H54 (cell line): ENCODE data around the gene PTPRH.

ENCODE experiments used
- DNase-seq: peaks from one replicate; pipeline ENCODE4 v3.0.0; 2011; ENCODE audit warnings: low spot score, mixed read lengths; ENCODE audit not compliant: insufficient read length
- FAIRE-seq: peaks from 3 replicates; lab custom pipeline; 2011; peaks lifted over from hg19 to GRCh38; lab: Jason Lieb, UNC
- POLR2A ChIP-seq: IDR thresholded peaks from 2 replicates; pipeline ENCODE4 v1.6.1; 2011; ENCODE audit warnings: low read depth, mild to moderate bottlenecking, low read length

PTPRH gene

GRCh38 chr19:55199620-55200204, 9.6 kb downstream of the PTPRH start:
- TF ChIP-seq POLR2A = no peak
- no peak for DNase-seq
- no peak for FAIRE-seq

- FAIRE-seq (no peak), DNase-seq (no peak)
- no peak for TF ChIP-seq POLR2A
Observed at GRCh38 chr19:55198651-55199050, 10.7 kb downstream of the PTPRH start.

- DNase-seq = no peak
- no peak for TF ChIP-seq POLR2A
- FAIRE-seq = no peak
Observed at GRCh38 chr19:55197528-55197927, 11.8 kb downstream of the PTPRH start.

DNA sequence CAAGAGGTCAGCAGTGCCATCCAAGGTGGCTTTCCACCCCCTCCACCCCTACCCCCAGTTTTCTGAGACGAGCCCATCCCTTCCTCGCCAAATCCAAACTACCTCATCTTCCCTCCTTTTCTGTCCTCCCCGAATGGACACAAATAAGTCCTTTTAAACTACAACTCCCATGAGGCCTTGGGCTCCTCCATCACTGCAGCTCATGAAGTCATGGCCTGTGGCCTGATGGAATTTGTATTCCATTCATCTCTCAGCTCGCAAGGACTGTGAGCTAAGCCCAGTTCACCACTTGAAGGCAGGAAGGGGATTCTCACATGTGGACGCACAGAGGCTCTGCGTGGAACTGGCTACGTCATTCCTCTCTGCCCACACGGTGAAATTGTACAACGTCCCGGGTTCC, 12.5 kb downstream of the PTPRH start:
- FAIRE-seq (no peak), DNase-seq (no peak)
- no peak for TF ChIP-seq POLR2A

GRCh38 chr19:55193481-55193880, 15.8 kb downstream of the PTPRH start:
- FAIRE-seq (no peak), DNase-seq (no peak)
- TF ChIP-seq POLR2A = no peak

DNA sequence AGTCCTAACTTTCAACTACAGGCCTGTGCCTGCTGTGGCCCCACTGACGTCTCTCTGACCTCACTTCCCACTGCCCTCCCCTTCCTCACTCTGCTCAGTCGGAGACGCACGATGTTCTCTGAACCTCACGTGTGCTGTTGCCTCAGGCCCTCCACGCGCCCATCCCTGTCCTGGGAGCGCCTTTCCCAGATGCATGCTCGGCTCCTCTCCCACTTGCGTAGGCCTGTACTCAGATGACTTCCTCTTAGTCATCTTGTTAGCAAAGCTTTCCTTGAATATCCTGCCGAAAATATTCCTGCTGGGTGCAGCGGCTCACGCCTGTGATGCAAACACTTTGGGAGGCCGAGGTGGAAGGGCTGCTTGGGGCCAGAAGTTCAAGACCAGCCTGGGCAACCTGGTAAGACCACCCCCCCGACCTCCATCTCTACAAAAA, 19.9 kb downstream of the PTPRH start:
- peak; percentile 84 for FAIRE-seq
- DNase-seq = peak; percentile 100

GRCh38 chr19:55188625-55189024, 20.7 kb downstream of the PTPRH start:
- DNase-seq = peak; percentile 42
- no peak for FAIRE-seq
- TF ChIP-seq POLR2A = no peak

More for the DNA sequence above, 19.9 kb downstream of the PTPRH start:
- TF ChIP-seq POLR2A = peak; percentile 70

DNA sequence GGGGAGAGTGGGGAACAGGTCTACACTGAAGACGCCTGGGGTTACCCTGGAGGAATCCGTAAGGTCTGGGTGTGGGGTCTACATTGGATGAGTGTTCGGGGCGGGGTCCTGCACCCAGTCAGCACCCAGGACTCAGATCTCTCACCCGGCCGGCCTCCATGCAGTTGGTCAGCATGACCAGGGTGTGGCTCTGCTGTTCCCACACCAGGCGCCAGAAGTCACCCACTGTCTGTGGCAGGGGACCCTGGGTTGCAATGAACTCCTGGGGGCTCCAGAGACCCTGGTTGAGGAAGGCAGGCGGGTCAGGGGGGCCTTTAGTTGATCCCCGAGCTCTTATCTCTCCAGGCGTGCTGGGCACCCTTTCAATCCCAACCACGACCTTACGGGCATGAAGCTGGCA, 23.2 kb downstream of the PTPRH start:
- TF ChIP-seq POLR2A = no peak
- DNase-seq (no peak), FAIRE-seq (no peak)

DNA sequence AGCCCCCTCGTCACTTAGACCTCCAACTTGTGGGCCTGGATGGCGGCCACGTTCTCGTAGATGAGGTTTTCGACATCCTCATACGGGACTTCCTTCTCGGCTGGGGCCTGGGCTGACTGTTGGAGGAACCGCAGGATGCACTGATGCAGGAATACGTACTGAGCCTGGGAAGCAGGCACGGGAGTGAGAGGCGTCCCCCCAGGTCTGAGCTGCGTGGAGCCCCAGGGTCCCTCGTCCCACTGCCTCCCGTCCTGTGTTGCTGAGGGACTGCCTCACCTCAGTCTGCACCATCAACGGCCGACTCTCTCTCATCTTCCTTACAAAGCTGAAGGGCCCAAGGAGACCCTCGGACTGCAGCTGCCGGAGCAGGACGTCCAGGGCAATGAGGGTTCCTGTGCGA, 27.6 kb downstream of the PTPRH start:
- no peak for TF ChIP-seq POLR2A
- FAIRE-seq (no peak), DNase-seq (no peak)

DNA sequence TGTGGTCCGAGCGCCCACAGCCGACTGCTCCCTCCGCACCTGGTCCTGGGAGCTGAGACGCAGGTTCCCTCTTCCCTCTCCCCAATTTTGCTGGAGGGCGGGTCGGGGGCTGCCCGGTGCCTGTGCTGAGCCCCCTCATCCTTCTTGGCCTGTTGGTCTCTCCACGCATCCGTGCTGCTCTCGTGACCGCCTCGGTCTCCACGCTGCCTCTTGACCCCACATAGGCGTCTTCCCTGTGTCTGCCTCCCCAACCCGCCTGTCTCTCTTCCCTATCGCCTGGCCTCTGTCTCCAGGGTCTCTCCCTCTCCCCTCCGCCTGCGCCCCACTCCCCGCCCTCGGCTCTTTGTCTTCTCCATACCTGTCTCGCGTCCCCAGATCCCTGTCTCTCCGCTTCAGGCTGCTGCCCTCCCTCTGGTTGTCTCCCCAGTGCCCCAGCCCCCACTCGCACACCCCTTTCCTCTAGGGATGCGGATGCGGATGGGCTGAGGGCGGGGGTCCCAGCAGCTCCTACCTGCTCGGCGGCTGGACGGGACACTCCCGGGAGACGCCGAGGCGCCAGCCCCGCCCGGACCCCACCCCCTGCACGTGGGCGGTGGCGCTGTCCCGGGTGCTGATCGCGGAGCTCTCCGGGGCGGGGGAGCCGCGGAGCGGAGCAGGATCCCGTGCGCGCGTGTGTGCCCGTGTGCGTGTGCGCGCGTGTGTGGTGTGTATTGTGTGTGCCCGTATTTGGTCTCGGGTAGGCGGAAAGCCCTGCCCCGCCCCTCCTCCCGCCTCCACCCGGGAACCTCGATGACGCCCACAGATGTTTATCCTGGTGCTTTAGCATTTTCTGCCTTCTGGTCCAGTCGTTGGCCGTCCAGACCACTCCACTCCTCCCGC, 29.5 kb downstream of the PTPRH start, which contains the start of gene SYT5:
TSS of gene SYT5 (minus strand) at position 684 of the 879 bp plus-strand sequence. CDS start 1,248 bp downstream, outside the sequence.
- TF ChIP-seq POLR2A = no peak
- DNase-seq (no peak), FAIRE-seq (no peak)

- DNase-seq (peak; percentile 90), FAIRE-seq (no peak)
- no peak for TF ChIP-seq POLR2A
Observed at GRCh38 chr19:55178781-55179599, 30.3 kb downstream of the PTPRH start.

GRCh38 chr19:55176076-55176475, 33.2 kb downstream of the PTPRH start:
- DNase-seq (no peak), FAIRE-seq (no peak)
- TF ChIP-seq POLR2A = no peak

GRCh38 chr19:55175117-55175867, 34.0 kb downstream of the PTPRH start:
- DNase-seq (no peak), FAIRE-seq (no peak)
- TF ChIP-seq POLR2A = no peak
